GM06990 (cell line): ENCODE results near the gene ADARB2.

Source experiments
- DNase-seq: peaks from one replicate; pipeline ENCODE4 v3.0.0-alpha.2; 2011; ENCODE audit not compliant: insufficient read length; ENCODE audit errors: extremely low read depth
- H3K27me3 ChIP-seq: replicated peaks from 2 replicates; pipeline ENCODE4 v1.6.0; 2011; ENCODE audit warnings: low read length; ENCODE audit not compliant: control insufficient read depth, insufficient read depth
- H3K36me3 ChIP-seq: 2 replicates; pipeline ENCODE4 v1.5.1; 2011; ENCODE audit warnings: low read length; ENCODE audit not compliant: control insufficient read depth, insufficient read depth
- H3K4me3 ChIP-seq: replicated peaks from 2 replicates; pipeline ENCODE4 v1.5.1; 2011; ENCODE audit warnings: low read depth, mild to moderate bottlenecking, control low read depth, low read length
- CTCF ChIP-seq: IDR thresholded peaks from 2 replicates; pipeline ENCODE4 v1.5.1; 2011; ENCODE audit warnings: low read length, control low read depth, mild to moderate bottlenecking, inconsistent platforms; ENCODE audit not compliant: insufficient read depth, poor library complexity, severe bottlenecking

ADARB2 gene

GRCh38 chr10:1195828-1196227 is 541.5 kb downstream of the ADARB2 start:
- Histone ChIP-seq H3K27me3 (no peaks in the 10 kb centered on the region; the same call in 1 of the 2 replicates), H3K36me3 (no peaks in the 10 kb centered on the region), H3K4me3 (no peak overlapping the region)
- no peak for DNase-seq
- TF ChIP-seq CTCF: no peak

- no peaks in the 10 kb centered on the region; the same call in 1 of the 2 replicates for H3K27me3 ChIP-seq
- no peak for TF ChIP-seq CTCF
- H3K36me3 ChIP-seq: no peaks in the 10 kb centered on the region
- no peak overlapping the region for H3K4me3 ChIP-seq
- DNase-seq: no peak
These were observed 543.2 kb downstream of the ADARB2 start for GRCh38 chr10:1194161-1194560.

- H3K27me3 ChIP-seq: no peaks in the 10 kb centered on the region; the same call in 1 of the 2 replicates
- no peak for DNase-seq
- no peaks in the 10 kb centered on the region for H3K36me3 ChIP-seq
- TF ChIP-seq CTCF: no peak
- no peak overlapping the region for H3K4me3 ChIP-seq
These were observed 543.8 kb downstream of the ADARB2 start for GRCh38 chr10:1193561-1193960.

- Histone ChIP-seq H3K27me3 (no peaks in the 10 kb centered on the region; the same call in 1 of the 2 replicates), H3K36me3 (no peaks in the 10 kb centered on the region), H3K4me3 (no peak overlapping the region)
- TF ChIP-seq CTCF: no peak
- DNase-seq: no peak
These were observed 545.6 kb downstream of the ADARB2 start for GRCh38 chr10:1191752-1192151.

- no peaks in the 10 kb centered on the region for H3K36me3 ChIP-seq
- DNase-seq: no peak
- H3K27me3 ChIP-seq: peaks cover 1% of the 10 kb centered on the region
- no peak overlapping the region for H3K4me3 ChIP-seq
- TF ChIP-seq CTCF: no peak
These were observed 546.4 kb downstream of the ADARB2 start for GRCh38 chr10:1190791-1191490.

GRCh38 chr10:1190052-1190395 is 547.3 kb downstream of the ADARB2 start:
- no peak for TF ChIP-seq CTCF
- Histone ChIP-seq H3K4me3 (no peak overlapping the region), H3K36me3 (no peaks in the 10 kb centered on the region), H3K27me3 (peaks cover 1% of the 10 kb centered on the region)
- no peak for DNase-seq
